Panc1 (cell line): ENCODE results near the gene CLEC2L. TPM values are rescaled to one million over a fixed set of nuclear protein-coding genes. Genes with fewer than 3 reads are reported as not detected.

Experiments used
- ATAC-seq: fragments of 200-7000 bp; cut with Tn5 transposase; 2 replicates; pipeline ENCODE4 v1.9.1; 2020; ENCODE audit warnings: mild to moderate bottlenecking, moderate library complexity
- BruUV-seq: library from RNA; stranded (reverse); fragments of 400-500 nt; replicated peaks from 2 replicates; lab custom pipeline; 2021; lab: Mats Ljungman, UMichigan
- CTCF ChIA-PET: fragments of 300-600 bp; sonication (Branson Sonifier 250); formaldehyde crosslinking; loops from one replicate; lab custom pipeline; 2022; ENCODE audit warnings: antibody characterized with exemption; lab: Charles Lee
- POLR2A ChIA-PET: fragments of 300-600 bp; sonication (Branson Sonifier 250); formaldehyde crosslinking; loops from one replicate; lab custom pipeline; 2022; ENCODE audit warnings: antibody characterized with exemption; lab: Charles Lee
- DNase-seq: peaks from one replicate; pipeline ENCODE4 v3.0.0-alpha.2; 2010; ENCODE audit warnings: low read depth, low spot score
- H3K27ac ChIP-seq: 2 replicates; pipeline ENCODE4 v1.5.1; 2011; ENCODE audit warnings: mild to moderate bottlenecking, low read length, inconsistent platforms
- H3K27me3 ChIP-seq: fragments of 200-500 bp; sonication (Bioruptor generic); 2 replicates; pipeline ENCODE4 v1.6.0; 2014; ENCODE audit warnings: low read length, inconsistent platforms; ENCODE audit not compliant: control insufficient read depth, insufficient read depth
- H3K36me3 ChIP-seq: fragments of 200-500 bp; sonication (Bioruptor generic); 2 replicates; pipeline ENCODE4 v1.5.1; 2014; ENCODE audit warnings: inconsistent platforms, mild to moderate bottlenecking, low read length, moderate library complexity; ENCODE audit not compliant: control insufficient read depth, insufficient read depth
- H3K4me1 ChIP-seq: 2 replicates; pipeline ENCODE4 v1.5.1; 2011; ENCODE audit warnings: inconsistent platforms, mild to moderate bottlenecking, low read length, moderate library complexity; ENCODE audit not compliant: control insufficient read depth, insufficient read depth
- H3K4me3 ChIP-seq, 2 experiments: 2 replicates each; pipeline ENCODE4 v1.5.1; 2011 to 2012; ENCODE audit warnings: low read depth in 2 of 2, low read length in 2 of 2, mild to moderate bottlenecking in 2 of 2, inconsistent platforms in 1 of 2, moderate library complexity in 1 of 2
- H3K9me3 ChIP-seq: fragments of 200-500 bp; sonication (Bioruptor generic); 2 replicates; pipeline ENCODE4 v1.5.1; 2014; ENCODE audit warnings: low read depth, mild to moderate bottlenecking, inconsistent platforms, low read length, moderate library complexity; ENCODE audit not compliant: control insufficient read depth, insufficient read depth
- POLR2AphosphoS5 ChIP-seq: IDR thresholded peaks from 2 replicates; pipeline ENCODE4 v1.6.1; 2012; ENCODE audit warnings: mild to moderate bottlenecking, low read depth, low read length, moderate library complexity
- SIN3A ChIP-seq: IDR thresholded peaks from 2 replicates; pipeline ENCODE4 v1.6.1; 2012; ENCODE audit warnings: low read depth, mild to moderate bottlenecking, low read length, moderate library complexity, borderline replicate concordance; ENCODE audit not compliant: insufficient read depth
- TCF7L2 ChIP-seq: IDR thresholded peaks from 2 replicates; pipeline ENCODE4 v1.6.1; 2011; ENCODE audit warnings: mild to moderate bottlenecking, low read depth, low read length, inconsistent platforms
- in situ Hi-C: cut with HindIII; loops from 2 replicates; pipeline ENCODE4 v1.10.0; 2016; ENCODE audit warnings: low sequenced_read_pairs, low pct_unique_long_range_greater_than_20kb
- intact Hi-C: fragments of 100-400 bp; cut with micrococcal nuclease; formaldehyde crosslinking; loops from one replicate; pipeline ENCODE4 v1.10.0; 2022; ENCODE audit not compliant: unreplicated experiment
- total RNA-seq: library from RNA; stranded (reverse); gene quantifications from one replicate; pipeline ENCODE4 v1.2.1, GENCODE V29; 2021; ENCODE audit not compliant: unreplicated experiment
- TF ChIP-seq, protein P1 (sequence below), 2 experiments: IDR thresholded peaks; 2 replicates each; pipeline ENCODE4 v1.6.1; 2011 to 2012; ENCODE audit warnings: low read depth in 2 of 2, control low read depth in 1 of 2, low read length in 1 of 2, mild to moderate bottlenecking in 1 of 2, moderate library complexity in 1 of 2; ENCODE audit not compliant: insufficient read depth in 1 of 2
- TF ChIP-seq, protein P2 (sequence below): fragments of 450-650 bp; IDR thresholded peaks from 2 replicates; pipeline ENCODE4 v1.5.1; 2017; ENCODE audit warnings: mild to moderate bottlenecking

Gene CLEC2L
- total RNA-seq, 1 experiment from 2014 or later = not detected

DNA sequence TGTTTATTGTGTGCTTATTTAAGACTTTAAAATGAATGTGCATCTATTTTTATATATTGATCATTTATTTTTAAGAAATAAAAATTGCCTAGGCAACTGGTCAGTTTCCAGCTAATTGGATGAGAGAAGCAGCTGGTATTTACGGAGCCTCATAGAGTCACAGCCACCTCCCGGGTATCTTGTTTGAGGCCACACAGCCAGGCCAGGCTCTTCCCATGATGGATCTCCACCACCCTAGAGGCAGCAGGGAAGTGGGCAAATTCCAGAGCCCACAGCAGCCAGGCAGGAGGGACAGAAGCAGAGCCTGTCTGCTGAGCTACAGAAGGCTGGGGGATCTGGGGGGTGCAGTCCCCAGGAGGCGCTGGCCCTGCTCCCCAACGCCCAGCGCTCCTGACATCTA is 61.6 kb downstream of the CLEC2L start:
- H3K27ac ChIP-seq = no peak overlapping the region
- H3K9me3 ChIP-seq = no peaks in the 10 kb centered on the region
- no peak overlapping the region for H3K4me3 ChIP-seq
- ATAC-seq (no peak), DNase-seq (no peak)
- CTCF ChIA-PET = no interaction called here
- H3K4me1 ChIP-seq = no peaks in the 10 kb centered on the region
- no TSS peak for BruUV-seq
- intact Hi-C loops (no loop called here), in situ Hi-C loops (no loop called here)
- POLR2A ChIA-PET = interaction anchor here (0.6 kb wide), 2 partner anchors 13 to 17 kb away, joined by 3 to 4 read pairs; no protein-coding TSS in a partner anchor
- no peaks in the 10 kb centered on the region for H3K27me3 ChIP-seq
- TF ChIP-seq TCF7L2 = no peak
- TF ChIP-seq, protein P1, sequence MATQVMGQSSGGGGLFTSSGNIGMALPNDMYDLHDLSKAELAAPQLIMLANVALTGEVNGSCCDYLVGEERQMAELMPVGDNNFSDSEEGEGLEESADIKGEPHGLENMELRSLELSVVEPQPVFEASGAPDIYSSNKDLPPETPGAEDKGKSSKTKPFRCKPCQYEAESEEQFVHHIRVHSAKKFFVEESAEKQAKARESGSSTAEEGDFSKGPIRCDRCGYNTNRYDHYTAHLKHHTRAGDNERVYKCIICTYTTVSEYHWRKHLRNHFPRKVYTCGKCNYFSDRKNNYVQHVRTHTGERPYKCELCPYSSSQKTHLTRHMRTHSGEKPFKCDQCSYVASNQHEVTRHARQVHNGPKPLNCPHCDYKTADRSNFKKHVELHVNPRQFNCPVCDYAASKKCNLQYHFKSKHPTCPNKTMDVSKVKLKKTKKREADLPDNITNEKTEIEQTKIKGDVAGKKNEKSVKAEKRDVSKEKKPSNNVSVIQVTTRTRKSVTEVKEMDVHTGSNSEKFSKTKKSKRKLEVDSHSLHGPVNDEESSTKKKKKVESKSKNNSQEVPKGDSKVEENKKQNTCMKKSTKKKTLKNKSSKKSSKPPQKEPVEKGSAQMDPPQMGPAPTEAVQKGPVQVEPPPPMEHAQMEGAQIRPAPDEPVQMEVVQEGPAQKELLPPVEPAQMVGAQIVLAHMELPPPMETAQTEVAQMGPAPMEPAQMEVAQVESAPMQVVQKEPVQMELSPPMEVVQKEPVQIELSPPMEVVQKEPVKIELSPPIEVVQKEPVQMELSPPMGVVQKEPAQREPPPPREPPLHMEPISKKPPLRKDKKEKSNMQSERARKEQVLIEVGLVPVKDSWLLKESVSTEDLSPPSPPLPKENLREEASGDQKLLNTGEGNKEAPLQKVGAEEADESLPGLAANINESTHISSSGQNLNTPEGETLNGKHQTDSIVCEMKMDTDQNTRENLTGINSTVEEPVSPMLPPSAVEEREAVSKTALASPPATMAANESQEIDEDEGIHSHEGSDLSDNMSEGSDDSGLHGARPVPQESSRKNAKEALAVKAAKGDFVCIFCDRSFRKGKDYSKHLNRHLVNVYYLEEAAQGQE (IDR thresholded peaks at IDR 0.05; ENCODE audit: insufficient read depth in 1 of 2, low read depth in 2 of 2, low read length in 1 of 2) = no peak
- TF ChIP-seq, protein P2, sequence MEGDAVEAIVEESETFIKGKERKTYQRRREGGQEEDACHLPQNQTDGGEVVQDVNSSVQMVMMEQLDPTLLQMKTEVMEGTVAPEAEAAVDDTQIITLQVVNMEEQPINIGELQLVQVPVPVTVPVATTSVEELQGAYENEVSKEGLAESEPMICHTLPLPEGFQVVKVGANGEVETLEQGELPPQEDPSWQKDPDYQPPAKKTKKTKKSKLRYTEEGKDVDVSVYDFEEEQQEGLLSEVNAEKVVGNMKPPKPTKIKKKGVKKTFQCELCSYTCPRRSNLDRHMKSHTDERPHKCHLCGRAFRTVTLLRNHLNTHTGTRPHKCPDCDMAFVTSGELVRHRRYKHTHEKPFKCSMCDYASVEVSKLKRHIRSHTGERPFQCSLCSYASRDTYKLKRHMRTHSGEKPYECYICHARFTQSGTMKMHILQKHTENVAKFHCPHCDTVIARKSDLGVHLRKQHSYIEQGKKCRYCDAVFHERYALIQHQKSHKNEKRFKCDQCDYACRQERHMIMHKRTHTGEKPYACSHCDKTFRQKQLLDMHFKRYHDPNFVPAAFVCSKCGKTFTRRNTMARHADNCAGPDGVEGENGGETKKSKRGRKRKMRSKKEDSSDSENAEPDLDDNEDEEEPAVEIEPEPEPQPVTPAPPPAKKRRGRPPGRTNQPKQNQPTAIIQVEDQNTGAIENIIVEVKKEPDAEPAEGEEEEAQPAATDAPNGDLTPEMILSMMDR = no peak
- TF ChIP-seq SIN3A = no peak
- TF ChIP-seq POLR2AphosphoS5 = no peak
- H3K36me3 ChIP-seq = no peaks in the 10 kb centered on the region

DNA sequence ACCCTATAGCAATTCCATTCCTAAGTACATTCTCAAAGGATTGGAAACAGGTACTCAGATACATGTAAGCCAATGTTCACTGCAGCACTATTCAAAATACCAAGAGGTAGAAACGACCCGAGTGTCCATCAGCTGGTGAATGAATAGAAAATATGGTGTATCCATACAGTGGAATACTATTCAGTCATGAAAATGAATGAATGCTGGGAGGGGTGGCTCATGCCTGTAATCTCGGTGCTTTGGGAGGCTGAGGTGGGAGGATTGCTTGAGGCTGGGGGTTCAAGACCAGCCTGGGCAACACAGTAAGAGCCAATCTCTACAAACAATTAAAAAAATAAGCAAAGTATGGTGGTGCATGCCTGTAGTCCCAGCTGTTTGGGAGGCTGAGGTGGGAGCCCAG is 62.8 kb downstream of the CLEC2L start:
- POLR2A ChIA-PET = no interaction called here
- no TSS peak for BruUV-seq
- no peak for DNase-seq
- no peaks in the 10 kb centered on the region for H3K4me1 ChIP-seq
- no peaks in the 10 kb centered on the region for H3K9me3 ChIP-seq
- no peak overlapping the region for H3K4me3 ChIP-seq
- no peaks in the 10 kb centered on the region for H3K27me3 ChIP-seq
- H3K27ac ChIP-seq = no peak overlapping the region
- ATAC-seq = no peak
- no peak for TF ChIP-seq TCF7L2
- TF ChIP-seq SIN3A = no peak
- TF ChIP-seq, protein P2 = no peak
- TF ChIP-seq, protein P1 (IDR thresholded peaks at IDR 0.05; ENCODE audit: insufficient read depth in 1 of 2, low read depth in 2 of 2, low read length in 1 of 2) = no peak
- no peak for TF ChIP-seq POLR2AphosphoS5
- intact Hi-C loops (no loop called here), in situ Hi-C loops (no loop called here)
- CTCF ChIA-PET = interaction anchor here (0.7 kb wide), 1 partner anchor 280 kb away, joined by 4 read pairs; no protein-coding TSS in a partner anchor
- no peaks in the 10 kb centered on the region for H3K36me3 ChIP-seq
